ENCODE data around the gene MINDY1. TPM values are rescaled to one million over a fixed set of nuclear protein-coding genes. Genes with fewer than 3 reads are reported as not detected.

The MINDY1 gene
- total RNA-seq, 1 donor from 2014 or later: 32.5 TPM

GRCh38 chr1:151051356-151052009 lies 44.8 kb upstream of the MINDY1 start:
- H3K4me3 Mint-ChIP-seq (ENCODE audit: low read depth): no peak overlapping the region
- H3K27ac Mint-ChIP-seq: no peak overlapping the region
- no peaks in the 10 kb centered on the region for H3K27me3 Mint-ChIP-seq
- peaks cover 16% of the 10 kb centered on the region for H3K4me1 Mint-ChIP-seq (ENCODE audit: low read depth)
- H3K36me3 Mint-ChIP-seq (ENCODE audit: insufficient read depth): peaks cover 14% of the 10 kb centered on the region
- no peaks in the 10 kb centered on the region for H3K9me3 Mint-ChIP-seq (ENCODE audit: low read depth)
- DNase-seq (ENCODE audit: low spot score, unreplicated experiment): no peak
- TF ChIP-seq, protein P1, sequence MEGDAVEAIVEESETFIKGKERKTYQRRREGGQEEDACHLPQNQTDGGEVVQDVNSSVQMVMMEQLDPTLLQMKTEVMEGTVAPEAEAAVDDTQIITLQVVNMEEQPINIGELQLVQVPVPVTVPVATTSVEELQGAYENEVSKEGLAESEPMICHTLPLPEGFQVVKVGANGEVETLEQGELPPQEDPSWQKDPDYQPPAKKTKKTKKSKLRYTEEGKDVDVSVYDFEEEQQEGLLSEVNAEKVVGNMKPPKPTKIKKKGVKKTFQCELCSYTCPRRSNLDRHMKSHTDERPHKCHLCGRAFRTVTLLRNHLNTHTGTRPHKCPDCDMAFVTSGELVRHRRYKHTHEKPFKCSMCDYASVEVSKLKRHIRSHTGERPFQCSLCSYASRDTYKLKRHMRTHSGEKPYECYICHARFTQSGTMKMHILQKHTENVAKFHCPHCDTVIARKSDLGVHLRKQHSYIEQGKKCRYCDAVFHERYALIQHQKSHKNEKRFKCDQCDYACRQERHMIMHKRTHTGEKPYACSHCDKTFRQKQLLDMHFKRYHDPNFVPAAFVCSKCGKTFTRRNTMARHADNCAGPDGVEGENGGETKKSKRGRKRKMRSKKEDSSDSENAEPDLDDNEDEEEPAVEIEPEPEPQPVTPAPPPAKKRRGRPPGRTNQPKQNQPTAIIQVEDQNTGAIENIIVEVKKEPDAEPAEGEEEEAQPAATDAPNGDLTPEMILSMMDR (IDR thresholded peaks at IDR 0.05; ENCODE audit: unreplicated experiment): no peak

DNA sequence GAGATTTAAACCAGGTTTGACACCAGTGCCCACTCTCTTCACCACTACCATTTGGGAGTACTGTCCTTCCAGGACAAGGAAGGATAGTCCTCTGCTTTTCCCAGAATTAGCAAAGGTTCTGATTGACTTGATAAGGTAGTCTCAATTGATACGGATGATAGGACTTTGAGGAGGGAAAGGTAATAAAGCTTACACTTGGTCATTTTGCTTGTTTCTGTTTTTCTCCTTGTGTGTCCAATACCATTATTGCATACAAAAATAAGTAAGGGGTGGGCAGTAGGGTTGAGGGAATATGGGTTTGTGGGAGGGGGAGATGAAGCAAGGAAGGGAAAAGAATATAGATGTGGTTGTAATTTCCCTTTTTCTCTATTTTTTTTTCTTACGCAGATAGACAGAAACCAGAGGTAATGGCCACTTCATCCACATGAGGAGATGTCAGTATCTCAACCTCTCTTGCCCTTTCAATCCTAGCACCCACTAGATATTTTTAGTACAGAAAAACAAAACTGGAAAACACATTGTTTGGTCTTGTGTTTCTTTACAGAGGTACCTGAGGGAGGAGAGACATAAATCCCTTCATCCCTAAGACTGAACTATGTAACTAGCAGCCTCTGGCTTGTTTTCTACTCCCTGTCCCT lies 43.5 kb upstream of the MINDY1 start:
- peaks cover 9% of the 10 kb centered on the region for H3K36me3 Mint-ChIP-seq (ENCODE audit: insufficient read depth)
- H3K27me3 Mint-ChIP-seq: no peaks in the 10 kb centered on the region
- no peak overlapping the region for H3K4me3 Mint-ChIP-seq (ENCODE audit: low read depth)
- no peak overlapping the region for H3K27ac Mint-ChIP-seq
- TF ChIP-seq, protein P1 (IDR thresholded peaks at IDR 0.05; ENCODE audit: unreplicated experiment): no peak
- H3K9me3 Mint-ChIP-seq (ENCODE audit: low read depth): no peaks in the 10 kb centered on the region
- H3K4me1 Mint-ChIP-seq (ENCODE audit: low read depth): peaks cover 7% of the 10 kb centered on the region
- DNase-seq (ENCODE audit: low spot score, unreplicated experiment): no peak

DNA sequence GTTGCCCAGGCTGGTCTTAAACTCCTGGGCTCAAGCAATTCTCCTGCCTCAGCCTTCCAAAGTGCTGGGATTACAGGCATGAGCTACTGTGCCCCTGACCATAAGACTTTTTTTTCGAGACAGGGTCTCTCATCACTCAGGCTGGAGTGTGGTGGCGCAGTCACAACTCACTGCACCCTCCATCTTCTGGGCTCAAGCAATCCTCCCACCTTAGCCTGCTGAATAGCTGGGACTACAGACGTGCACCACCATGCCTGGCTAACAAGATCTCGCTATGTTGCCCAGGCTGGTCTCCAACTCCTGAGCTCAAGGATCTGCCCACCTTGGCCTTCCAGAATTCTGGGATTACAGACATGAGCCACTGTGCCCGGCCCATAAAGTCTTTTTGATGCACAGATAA lies 42.8 kb upstream of the MINDY1 start:
- no peaks in the 10 kb centered on the region for H3K9me3 Mint-ChIP-seq (ENCODE audit: low read depth)
- peaks cover 5% of the 10 kb centered on the region for H3K36me3 Mint-ChIP-seq (ENCODE audit: insufficient read depth)
- peaks cover 5% of the 10 kb centered on the region for H3K4me1 Mint-ChIP-seq (ENCODE audit: low read depth)
- TF ChIP-seq, protein P1 (IDR thresholded peaks at IDR 0.05; ENCODE audit: unreplicated experiment): no peak
- H3K27me3 Mint-ChIP-seq: no peaks in the 10 kb centered on the region
- peak overlapping the region; percentile 37 for H3K4me3 Mint-ChIP-seq (ENCODE audit: low read depth)
- DNase-seq (ENCODE audit: low spot score, unreplicated experiment): no peak
- H3K27ac Mint-ChIP-seq: no peak overlapping the region

- Mint-ChIP-seq H3K27ac (peak overlapping the region; percentile 94), H3K4me1 (ENCODE audit: low read depth) (peaks cover 5% of the 10 kb centered on the region), H3K4me3 (ENCODE audit: low read depth) (peak overlapping the region; percentile 87), H3K27me3 (no peaks in the 10 kb centered on the region), H3K9me3 (ENCODE audit: low read depth) (no peaks in the 10 kb centered on the region), H3K36me3 (ENCODE audit: insufficient read depth) (peaks cover 4% of the 10 kb centered on the region)
- TF ChIP-seq, protein P1 (IDR thresholded peaks at IDR 0.05; ENCODE audit: unreplicated experiment): no peak
- no peak for DNase-seq (ENCODE audit: low spot score, unreplicated experiment)
These were observed 41.9 kb upstream of the MINDY1 start for GRCh38 chr1:151048645-151049032.

DNA sequence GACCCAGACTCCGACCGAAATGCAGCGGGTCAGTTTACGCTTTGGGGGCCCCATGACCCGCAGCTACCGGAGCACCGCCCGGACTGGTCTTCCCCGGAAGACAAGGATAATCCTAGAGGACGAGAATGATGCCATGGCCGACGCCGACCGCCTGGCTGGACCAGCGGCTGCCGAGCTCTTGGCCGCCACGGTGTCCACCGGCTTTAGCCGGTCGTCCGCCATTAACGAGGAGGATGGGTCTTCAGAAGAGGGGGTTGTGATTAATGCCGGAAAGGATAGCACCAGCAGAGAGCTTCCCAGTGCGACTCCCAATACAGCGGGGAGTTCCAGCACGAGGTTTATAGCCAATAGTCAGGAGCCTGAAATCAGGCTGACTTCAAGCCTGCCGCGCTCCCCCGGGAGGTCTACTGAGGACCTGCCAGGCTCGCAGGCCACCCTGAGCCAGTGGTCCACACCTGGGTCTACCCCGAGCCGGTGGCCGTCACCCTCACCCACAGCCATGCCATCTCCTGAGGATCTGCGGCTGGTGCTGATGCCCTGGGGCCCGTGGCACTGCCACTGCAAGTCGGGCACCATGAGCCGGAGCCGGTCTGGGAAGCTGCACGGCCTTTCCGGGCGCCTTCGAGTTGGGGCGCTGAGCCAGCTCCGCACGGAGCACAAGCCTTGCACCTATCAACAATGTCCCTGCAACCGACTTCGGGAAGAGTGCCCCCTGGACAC lies 41.4 kb upstream of the MINDY1 start:
- H3K27me3 Mint-ChIP-seq: no peaks in the 10 kb centered on the region
- peak overlapping the region; percentile 87 for H3K4me3 Mint-ChIP-seq (ENCODE audit: low read depth)
- peaks cover 4% of the 10 kb centered on the region for H3K36me3 Mint-ChIP-seq (ENCODE audit: insufficient read depth)
- no peaks in the 10 kb centered on the region for H3K9me3 Mint-ChIP-seq (ENCODE audit: low read depth)
- peak overlapping the region; percentile 94 for H3K27ac Mint-ChIP-seq
- peaks cover 5% of the 10 kb centered on the region for H3K4me1 Mint-ChIP-seq (ENCODE audit: low read depth)
- TF ChIP-seq, protein P1 (IDR thresholded peaks at IDR 0.05; ENCODE audit: unreplicated experiment): peak; percentile 69
- DNase-seq (ENCODE audit: low spot score, unreplicated experiment): peak; percentile 47

Measured in progenitor cell of endocrine pancreas (in vitro differentiated cells).